ENCODE data around the gene SLC41A3.

DNA sequence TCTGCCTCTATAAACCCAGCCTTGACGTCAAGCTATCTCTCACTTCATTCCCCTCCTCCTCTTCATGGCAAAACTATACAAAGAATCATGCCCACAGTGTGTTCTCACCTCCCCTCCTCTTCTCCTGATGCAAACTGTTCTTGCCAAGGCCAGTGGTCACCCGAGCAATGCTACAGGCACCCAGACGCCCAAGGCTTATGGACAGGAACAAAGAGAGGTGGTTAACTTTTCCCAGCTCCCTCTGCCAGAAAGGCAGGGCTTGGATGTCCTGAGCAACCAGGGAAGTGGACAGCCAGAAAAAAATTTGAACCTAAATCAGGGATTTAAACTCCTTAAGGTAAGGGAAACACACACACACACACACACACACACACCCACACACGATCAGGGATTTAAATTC, 5.1 kb downstream of the SLC41A3 start:
- TF ChIP-seq ZNF76 (tag by site-specific recombination; IDR thresholded peaks at IDR 0.05; ENCODE audit: borderline replicate concordance, low read depth) (no peak), ZNF530 (tag by site-specific recombination; IDR thresholded peaks at IDR 0.05; ENCODE audit: low read depth) (no peak)

All from HEK293 (cell line).